Mesenchymal stem cell (in vitro differentiated cells and primary cell): ENCODE results near the gene NIN.

ENCODE experiments used
- DNase-seq: peaks from one replicate; pipeline ENCODE4 v3.0.0-alpha.2; 2013
- H2AFZ ChIP-seq: one replicate; pipeline ENCODE4 v1.6.1; 2013; ENCODE audit warnings: low read depth, mild to moderate bottlenecking, control low read depth, inconsistent platforms, low read length, moderate library complexity
- H2AK5ac ChIP-seq: 2 replicates; pipeline ENCODE4 v1.6.1; 2013; ENCODE audit warnings: low read length, moderate library complexity, mild to moderate bottlenecking, inconsistent platforms; ENCODE audit not compliant: severe bottlenecking
- H2BK120ac ChIP-seq: one replicate; pipeline ENCODE4 v1.6.1; 2013; ENCODE audit warnings: low read depth, mild to moderate bottlenecking, inconsistent platforms, low read length, moderate library complexity
- H2BK12ac ChIP-seq, 2 experiments: one replicate each; pipeline ENCODE4 v1.6.1; 2013; ENCODE audit warnings: inconsistent platforms in 2 of 2, low read length in 2 of 2, mild to moderate bottlenecking in 2 of 2, moderate library complexity in 2 of 2, control low read depth in 1 of 2
- H2BK15ac ChIP-seq: one replicate; pipeline ENCODE4 v1.6.1; 2013; ENCODE audit warnings: mild to moderate bottlenecking, low read depth, inconsistent platforms; ENCODE audit not compliant: poor library complexity, severe bottlenecking
- H2BK5ac ChIP-seq: 2 replicates; pipeline ENCODE4 v1.6.1; 2013; ENCODE audit warnings: low read depth, mild to moderate bottlenecking, low read length, control low read depth, inconsistent platforms; ENCODE audit not compliant: poor library complexity, severe bottlenecking
- H3K14ac ChIP-seq, 2 experiments: one replicate each; pipeline ENCODE4 v1.6.1; 2013; ENCODE audit warnings: inconsistent platforms in 2 of 2, low read length in 2 of 2, control low read depth in 1 of 2, mild to moderate bottlenecking in 1 of 2, moderate library complexity in 1 of 2
- H3K18ac ChIP-seq, 2 experiments: one replicate each; pipeline ENCODE4 v1.6.1; 2013; ENCODE audit warnings: inconsistent platforms in 2 of 2, low read length in 2 of 2, control low read depth in 1 of 2, low read depth in 1 of 2, mild to moderate bottlenecking in 1 of 2
- H3K23ac ChIP-seq, 2 experiments: one replicate each; pipeline ENCODE4 v1.6.1; 2013; ENCODE audit warnings: inconsistent platforms in 2 of 2, low read length in 2 of 2, mild to moderate bottlenecking in 2 of 2, moderate library complexity in 2 of 2, control low read depth in 1 of 2
- H3K27ac ChIP-seq: 2 replicates; pipeline ENCODE4 v1.5.1; 2013; ENCODE audit warnings: mild to moderate bottlenecking, moderate library complexity, low read length, control low read depth, inconsistent platforms; ENCODE audit not compliant: poor library complexity, severe bottlenecking
- H3K27me3 ChIP-seq, 2 experiments: 2 replicates each; pipeline versions ENCODE4 v1.6.1 to v1.7.0; 2013; ENCODE audit warnings: low read length in 2 of 2, mild to moderate bottlenecking in 2 of 2, moderate library complexity in 2 of 2, control low read depth in 1 of 2, inconsistent platforms in 1 of 2; ENCODE audit not compliant: control insufficient read depth in 1 of 2, insufficient read depth in 1 of 2
- H3K36me3 ChIP-seq, 2 experiments: 2 replicates each; pipeline versions ENCODE4 v1.6.1 to v1.7.0; 2013; ENCODE audit warnings: low read length in 2 of 2, control low read depth in 1 of 2, inconsistent platforms in 1 of 2, low read depth in 1 of 2, mild to moderate bottlenecking in 1 of 2; ENCODE audit not compliant: insufficient read depth in 2 of 2, control insufficient read depth in 1 of 2
- H3K4ac ChIP-seq, 2 experiments: one replicate each; pipeline ENCODE4 v1.6.1; 2013; ENCODE audit warnings: inconsistent platforms in 2 of 2, low read length in 2 of 2, mild to moderate bottlenecking in 2 of 2, moderate library complexity in 2 of 2, control low read depth in 1 of 2, low read depth in 1 of 2
- H3K4me1 ChIP-seq: 2 replicates; pipeline ENCODE4 v1.6.1; 2013; ENCODE audit warnings: low read depth, low read length, control low read depth; ENCODE audit not compliant: control insufficient read depth, insufficient read depth
- H3K4me2 ChIP-seq: 2 replicates; pipeline ENCODE4 v1.6.1; 2013; ENCODE audit warnings: low read length, mild to moderate bottlenecking, inconsistent platforms; ENCODE audit not compliant: poor library complexity, severe bottlenecking
- H3K4me3 ChIP-seq, 2 experiments: 2 replicates each; pipeline versions ENCODE4 v1.5.1 to v1.7.0; 2013; ENCODE audit warnings: low read length in 2 of 2, mild to moderate bottlenecking in 2 of 2, control low read depth in 1 of 2, low read depth in 1 of 2; ENCODE audit not compliant: insufficient read depth in 1 of 2
- H3K79me1 ChIP-seq: replicated peaks from 2 replicates; pipeline ENCODE4 v1.6.1; 2013; ENCODE audit warnings: mild to moderate bottlenecking, control low read depth, low read length, inconsistent platforms; ENCODE audit not compliant: poor library complexity, severe bottlenecking
- H3K9ac ChIP-seq: 2 replicates; pipeline ENCODE4 v1.7.0; 2013; ENCODE audit warnings: mild to moderate bottlenecking, low read length, moderate library complexity
- H3K9me3 ChIP-seq: 2 replicates; pipeline ENCODE4 v1.7.0; 2013; ENCODE audit warnings: mild to moderate bottlenecking, low read length; ENCODE audit not compliant: control insufficient read depth
- H4K8ac ChIP-seq: one replicate; pipeline ENCODE4 v1.6.1; 2013; ENCODE audit warnings: inconsistent platforms, mild to moderate bottlenecking, low read length, moderate library complexity
- H4K91ac ChIP-seq: one replicate; pipeline ENCODE4 v1.6.1; 2013; ENCODE audit warnings: mild to moderate bottlenecking, low read length, inconsistent platforms
- WGBS: methylation state at CpG from one replicate; pipeline ENCODE4 v1.1.7; 2013; ENCODE audit warnings: mixed read lengths; 5-methylcytosine and 5-hydroxymethylcytosine counted together

The NIN gene

GRCh38 chr14:50864237-50864636 lies 33.3 kb upstream of the NIN start:
- DNase-seq, result no peak
- H3K27ac ChIP-seq, result no peak overlapping the region
- no peak overlapping the region for H3K4me2 ChIP-seq
- H3K4me3 ChIP-seq, result no peak overlapping the region
- no peaks in the 10 kb centered on the region for H3K9me3 ChIP-seq
- H3K36me3 ChIP-seq, result no peaks in the 10 kb centered on the region
- H3K79me1 ChIP-seq, result no peaks in the 10 kb centered on the region
- peaks cover 4% of the 10 kb centered on the region for H3K4me1 ChIP-seq
- H2AK5ac ChIP-seq, result no peak overlapping the region
- H3K4ac ChIP-seq, result no peak overlapping the region
- no peak overlapping the region for H4K8ac ChIP-seq
- H2BK120ac ChIP-seq, result no peak overlapping the region
- no peak overlapping the region for H3K14ac ChIP-seq
- H3K9ac ChIP-seq, result no peak overlapping the region
- H3K27me3 ChIP-seq, result no peaks in the 10 kb centered on the region
- no peak overlapping the region for H3K23ac ChIP-seq
- no peak overlapping the region for H4K91ac ChIP-seq
- H2BK5ac ChIP-seq, result no peak overlapping the region
- peak overlapping the region in 1 of 2 experiments; percentile 54 for H2BK12ac ChIP-seq
- no peak overlapping the region for H2AFZ ChIP-seq
- H3K18ac ChIP-seq, result no peak overlapping the region
- H2BK15ac ChIP-seq, result no peak overlapping the region

DNA sequence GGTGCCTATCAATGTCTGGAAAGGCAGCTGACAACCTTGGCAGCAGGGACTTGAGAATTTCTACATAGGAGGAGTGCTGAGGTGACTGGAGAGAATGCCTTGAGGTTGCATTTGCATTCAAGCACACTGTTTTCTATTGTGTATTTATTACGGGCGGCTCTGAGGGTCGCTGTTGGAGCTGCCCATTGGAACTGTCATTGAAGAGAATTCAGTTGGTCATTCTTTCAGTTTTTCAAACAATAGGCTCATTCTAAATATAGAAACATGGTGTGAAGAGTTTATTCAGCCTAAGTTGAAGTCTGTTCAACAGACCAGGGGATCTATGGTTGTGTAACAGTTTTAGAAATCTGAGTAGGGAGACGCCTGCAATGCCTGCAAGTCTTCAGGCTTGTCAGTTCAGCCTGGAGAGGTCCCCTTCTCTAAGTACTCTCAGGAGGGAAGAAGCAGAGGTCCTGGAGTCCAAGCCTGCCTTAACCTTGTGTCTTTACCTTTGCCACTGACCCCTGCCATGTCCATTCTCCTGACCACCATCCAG lies 31.1 kb upstream of the NIN start:
- WGBS, result 48% methylated on average over 4 of the region's 4 CpGs
- Histone ChIP-seq H3K27me3 (no peaks in the 10 kb centered on the region), H3K18ac (no peak overlapping the region), H3K9ac (no peak overlapping the region), H3K36me3 (no peaks in the 10 kb centered on the region), H2AK5ac (no peak overlapping the region), H3K14ac (no peak overlapping the region), H3K4me2 (no peak overlapping the region), H4K8ac (no peak overlapping the region), H2BK120ac (no peak overlapping the region), H4K91ac (no peak overlapping the region), H3K79me1 (no peaks in the 10 kb centered on the region), H3K27ac (no peak overlapping the region), H2AFZ (no peak overlapping the region), H2BK12ac (peak overlapping the region in 1 of 2 experiments; percentile 53), H3K23ac (no peak overlapping the region), H2BK5ac (no peak overlapping the region), H3K9me3 (no peaks in the 10 kb centered on the region), H3K4ac (no peak overlapping the region), H2BK15ac (no peak overlapping the region), H3K4me1 (peaks cover 4% of the 10 kb centered on the region), H3K4me3 (no peak overlapping the region)
- DNase-seq, result peak; percentile 59

DNA sequence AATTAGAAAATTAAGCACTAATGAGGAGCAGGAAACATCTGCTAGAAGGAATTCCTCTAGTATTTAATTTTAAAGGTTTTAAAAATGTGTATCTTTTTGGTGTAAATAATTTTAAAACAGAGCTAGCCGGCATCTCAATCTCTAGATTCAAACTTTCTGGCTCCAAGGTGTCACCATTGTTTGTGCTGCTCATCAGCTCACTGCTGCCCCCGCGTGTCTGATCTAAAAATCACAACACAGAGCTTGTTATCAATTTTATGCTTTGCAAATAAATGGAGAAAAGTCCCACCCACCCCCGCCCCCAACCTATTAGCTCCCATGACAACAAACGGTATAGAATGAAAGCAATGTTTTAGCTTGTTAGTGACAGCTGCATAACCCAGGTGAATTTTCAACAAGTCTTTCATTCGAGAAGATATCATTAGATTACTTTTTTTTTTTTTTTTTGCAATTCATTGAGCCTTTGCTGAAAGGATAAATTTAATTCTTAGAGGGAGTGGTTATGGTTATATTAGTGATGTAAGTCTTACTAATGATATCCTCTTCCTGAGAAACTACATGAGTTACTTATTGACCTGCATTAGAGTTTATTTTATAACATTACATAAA lies 29.6 kb upstream of the NIN start:
- 0% methylated on average over 3 of the region's 6 CpGs for WGBS

DNA sequence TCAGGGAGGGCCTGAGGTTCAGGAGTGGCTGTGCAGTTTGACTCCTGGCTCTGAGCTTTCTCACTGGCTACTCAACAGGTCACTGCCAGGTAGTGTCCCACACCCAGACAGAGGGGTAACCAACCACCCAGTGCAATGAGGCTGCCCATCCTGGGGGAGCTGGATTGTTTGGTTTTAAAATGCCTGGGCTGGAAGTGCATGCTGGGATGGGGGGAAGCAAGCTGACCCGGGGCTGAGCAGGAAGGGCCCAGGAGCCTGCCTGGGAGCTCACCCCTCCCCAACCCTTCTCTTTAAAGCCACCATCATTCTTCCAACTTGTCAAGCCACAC lies 28.3 kb upstream of the NIN start:
- no peak overlapping the region for H2BK15ac ChIP-seq
- 50% methylated on average over 1 of the region's 1 CpG for WGBS
- no peak overlapping the region for H3K23ac ChIP-seq
- H3K18ac ChIP-seq, result peak overlapping the region in 1 of 2 experiments; percentile 56
- H3K9ac ChIP-seq, result peak overlapping the region; percentile 89
- H3K79me1 ChIP-seq, result no peaks in the 10 kb centered on the region
- no peak overlapping the region for H2AFZ ChIP-seq
- H2BK120ac ChIP-seq, result peak overlapping the region; percentile 51
- no peak for DNase-seq
- H3K14ac ChIP-seq, result no peak overlapping the region
- H3K27ac ChIP-seq, result no peak overlapping the region
- no peaks in the 10 kb centered on the region for H3K36me3 ChIP-seq
- no peak overlapping the region for H3K4me2 ChIP-seq
- peak overlapping the region; percentile 11 for H4K91ac ChIP-seq
- no peak overlapping the region for H2BK12ac ChIP-seq
- H2BK5ac ChIP-seq, result no peak overlapping the region
- H3K4me1 ChIP-seq, result peaks cover 4% of the 10 kb centered on the region
- no peak overlapping the region for H2AK5ac ChIP-seq
- no peak overlapping the region for H3K4ac ChIP-seq
- H3K9me3 ChIP-seq, result no peaks in the 10 kb centered on the region
- H3K4me3 ChIP-seq, result peak overlapping the region in 1 of 2 experiments; percentile 76
- no peaks in the 10 kb centered on the region for H3K27me3 ChIP-seq
- peak overlapping the region; percentile 85 for H4K8ac ChIP-seq

More for the DNA sequence above, 29.6 kb upstream of the NIN start:
- no peaks in the 10 kb centered on the region for H3K79me1 ChIP-seq
- peak overlapping the region in 1 of 2 experiments; percentile 76 for H3K4me3 ChIP-seq
- no peak overlapping the region for H4K8ac ChIP-seq
- DNase-seq, result peak; percentile 77
- no peak overlapping the region for H3K23ac ChIP-seq
- no peak overlapping the region for H2BK5ac ChIP-seq
- H3K27ac ChIP-seq, result no peak overlapping the region
- H2BK15ac ChIP-seq, result no peak overlapping the region
- no peaks in the 10 kb centered on the region for H3K27me3 ChIP-seq
- no peak overlapping the region for H3K14ac ChIP-seq
- H4K91ac ChIP-seq, result no peak overlapping the region
- H3K4me2 ChIP-seq, result no peak overlapping the region
- no peak overlapping the region for H2BK120ac ChIP-seq
- H2AK5ac ChIP-seq, result no peak overlapping the region
- peak overlapping the region; percentile 89 for H3K9ac ChIP-seq
- H3K4ac ChIP-seq, result no peak overlapping the region
- H3K36me3 ChIP-seq, result no peaks in the 10 kb centered on the region
- H3K9me3 ChIP-seq, result no peaks in the 10 kb centered on the region
- H2AFZ ChIP-seq, result no peak overlapping the region
- no peak overlapping the region for H3K18ac ChIP-seq
- H3K4me1 ChIP-seq, result peaks cover 4% of the 10 kb centered on the region
- no peak overlapping the region for H2BK12ac ChIP-seq
